GM10266 (cell line): Measurements from ENCODE around the gene KCNC2.

Experiments used
- DNase-seq: peaks from one replicate; pipeline ENCODE4 v3.0.0; 2012; ENCODE audit errors: extremely low spot score
- TF ChIP-seq, protein P1 (sequence below): IDR thresholded peaks from 2 replicates; pipeline ENCODE4 v1.5.1; 2012; ENCODE audit warnings: mild to moderate bottlenecking, low read depth; ENCODE audit not compliant: control insufficient read depth, insufficient read depth; ENCODE audit errors: missing control alignments

KCNC2 gene

DNA sequence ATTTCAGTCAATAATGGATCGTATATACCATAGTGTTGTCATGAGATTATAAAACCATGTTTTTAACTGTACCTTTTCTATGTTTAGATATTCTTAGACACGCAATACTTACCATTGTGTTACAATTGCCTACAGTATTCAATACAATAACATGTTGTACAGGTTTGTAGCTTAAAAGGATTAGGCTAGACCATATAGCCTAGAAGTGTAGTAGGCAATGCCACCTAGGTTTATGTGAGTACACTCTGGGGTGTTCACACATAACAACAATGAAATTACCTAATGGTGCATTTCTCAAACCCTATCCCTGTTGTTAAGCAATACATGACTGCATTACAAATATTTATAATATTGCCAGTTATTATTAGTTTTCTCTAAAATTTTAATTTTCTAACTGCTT, 144.2 kb downstream of the KCNC2 start:
- DNase-seq, result no peak
- TF ChIP-seq, protein P1, sequence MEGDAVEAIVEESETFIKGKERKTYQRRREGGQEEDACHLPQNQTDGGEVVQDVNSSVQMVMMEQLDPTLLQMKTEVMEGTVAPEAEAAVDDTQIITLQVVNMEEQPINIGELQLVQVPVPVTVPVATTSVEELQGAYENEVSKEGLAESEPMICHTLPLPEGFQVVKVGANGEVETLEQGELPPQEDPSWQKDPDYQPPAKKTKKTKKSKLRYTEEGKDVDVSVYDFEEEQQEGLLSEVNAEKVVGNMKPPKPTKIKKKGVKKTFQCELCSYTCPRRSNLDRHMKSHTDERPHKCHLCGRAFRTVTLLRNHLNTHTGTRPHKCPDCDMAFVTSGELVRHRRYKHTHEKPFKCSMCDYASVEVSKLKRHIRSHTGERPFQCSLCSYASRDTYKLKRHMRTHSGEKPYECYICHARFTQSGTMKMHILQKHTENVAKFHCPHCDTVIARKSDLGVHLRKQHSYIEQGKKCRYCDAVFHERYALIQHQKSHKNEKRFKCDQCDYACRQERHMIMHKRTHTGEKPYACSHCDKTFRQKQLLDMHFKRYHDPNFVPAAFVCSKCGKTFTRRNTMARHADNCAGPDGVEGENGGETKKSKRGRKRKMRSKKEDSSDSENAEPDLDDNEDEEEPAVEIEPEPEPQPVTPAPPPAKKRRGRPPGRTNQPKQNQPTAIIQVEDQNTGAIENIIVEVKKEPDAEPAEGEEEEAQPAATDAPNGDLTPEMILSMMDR, result no peak

DNA sequence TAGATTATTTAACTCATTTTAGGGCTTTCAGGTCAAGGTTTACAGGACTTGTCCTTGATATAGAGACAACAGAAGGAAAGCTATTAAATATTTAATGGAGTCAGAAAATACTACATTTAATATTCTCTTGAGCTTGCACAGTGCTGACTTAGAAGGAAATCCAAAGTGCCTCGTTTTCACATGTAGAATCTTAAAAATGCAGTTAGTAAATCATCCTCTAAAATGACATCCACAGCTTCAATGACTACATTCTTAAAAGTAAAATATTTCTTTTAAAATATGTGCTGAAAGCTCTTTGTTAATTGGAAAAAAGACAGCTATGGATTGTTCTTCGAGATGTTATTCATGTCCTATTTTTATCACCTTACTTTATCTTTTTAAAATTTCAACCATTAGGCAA, 146.9 kb downstream of the KCNC2 start:
- TF ChIP-seq, protein P1, result no peak
- DNase-seq, result no peak

DNA sequence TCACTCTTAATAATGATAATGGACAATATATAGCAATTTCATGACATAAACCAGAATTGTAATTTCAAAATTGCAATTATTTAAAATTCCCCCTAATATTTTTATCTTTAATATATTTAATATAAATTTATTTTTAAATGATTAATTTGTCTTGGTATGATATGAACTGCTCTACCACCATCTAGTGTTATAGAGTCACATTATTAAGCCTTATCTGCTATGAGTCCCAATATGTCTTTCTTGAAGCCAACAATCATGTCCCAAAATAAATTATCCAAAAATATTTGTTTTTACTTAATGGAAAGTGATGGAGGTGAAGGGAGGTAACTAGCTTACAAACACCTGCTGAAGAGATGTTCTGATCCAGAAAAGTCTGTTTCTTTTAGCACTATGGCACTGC, 151.4 kb downstream of the KCNC2 start:
- TF ChIP-seq, protein P1, result no peak
- DNase-seq, result no peak

DNA sequence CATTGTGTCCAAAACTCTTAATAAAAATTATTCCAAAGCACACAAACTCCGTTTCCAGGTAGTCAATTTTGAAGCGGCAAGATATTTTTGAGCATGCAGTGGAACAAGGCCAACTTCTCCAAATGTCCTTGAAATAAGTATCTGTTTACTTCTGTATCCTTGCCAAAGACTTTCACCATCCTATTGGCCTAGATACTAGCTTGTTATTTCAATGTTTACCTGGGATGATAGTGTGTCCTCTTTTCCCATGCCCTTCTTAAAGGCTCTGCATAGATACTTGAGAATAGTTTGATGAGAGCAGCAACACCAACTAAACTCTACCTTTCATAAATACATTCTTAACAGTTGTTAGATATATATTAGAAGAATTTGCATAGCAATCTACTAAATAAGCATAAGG, 160.9 kb downstream of the KCNC2 start:
- no peak for DNase-seq
- TF ChIP-seq, protein P1, result no peak

DNA sequence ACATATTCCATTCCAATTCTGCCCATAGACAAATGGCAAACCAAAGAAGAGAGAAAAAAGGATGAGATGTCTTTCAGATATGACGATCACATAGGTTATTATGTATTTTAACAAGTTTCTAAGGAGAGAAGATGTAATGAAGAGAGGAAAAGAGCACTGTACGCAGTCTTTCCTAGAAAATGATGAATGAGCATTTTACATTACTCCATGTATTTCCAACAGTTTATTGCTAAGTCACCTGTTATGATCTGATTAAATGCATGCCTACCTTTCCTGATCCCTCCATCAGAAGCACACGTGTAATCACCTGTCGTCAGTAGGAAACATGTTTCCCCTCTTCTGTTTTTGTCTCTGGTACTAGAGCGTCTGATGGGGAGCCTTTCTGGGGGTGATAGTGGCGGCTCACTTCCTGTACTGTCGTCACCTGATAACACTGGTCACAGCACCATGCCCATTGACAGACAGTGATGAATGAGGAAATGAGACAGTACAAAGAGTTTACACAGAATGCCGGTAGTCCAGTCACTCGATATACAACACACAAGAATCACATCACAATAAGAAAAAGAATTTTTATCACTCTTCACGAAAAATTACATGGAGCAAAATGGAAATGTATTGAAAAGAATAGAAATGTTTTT, 161.6 kb downstream of the KCNC2 start:
- TF ChIP-seq, protein P1, result no peak
- no peak for DNase-seq

DNA sequence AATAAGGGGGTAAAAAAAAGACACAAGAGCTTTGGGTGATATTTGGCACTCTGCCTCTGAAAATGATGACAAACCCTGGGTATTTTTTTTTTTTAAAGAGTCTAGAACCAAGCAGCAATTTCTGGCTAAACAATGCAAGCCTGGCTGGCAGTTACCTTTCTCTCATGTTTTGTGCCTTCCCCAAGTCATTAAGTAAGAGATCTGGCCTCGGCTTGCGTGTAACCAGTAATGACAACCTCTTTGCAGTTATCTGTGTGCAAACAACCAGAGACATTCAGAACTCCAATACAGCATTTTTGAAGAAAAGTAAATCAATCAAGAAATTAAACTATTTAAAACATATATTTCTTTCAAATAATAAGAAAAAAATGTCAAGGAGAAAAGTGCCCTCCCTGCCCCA, 167.5 kb downstream of the KCNC2 start:
- no peak for DNase-seq
- TF ChIP-seq, protein P1, result no peak

DNA sequence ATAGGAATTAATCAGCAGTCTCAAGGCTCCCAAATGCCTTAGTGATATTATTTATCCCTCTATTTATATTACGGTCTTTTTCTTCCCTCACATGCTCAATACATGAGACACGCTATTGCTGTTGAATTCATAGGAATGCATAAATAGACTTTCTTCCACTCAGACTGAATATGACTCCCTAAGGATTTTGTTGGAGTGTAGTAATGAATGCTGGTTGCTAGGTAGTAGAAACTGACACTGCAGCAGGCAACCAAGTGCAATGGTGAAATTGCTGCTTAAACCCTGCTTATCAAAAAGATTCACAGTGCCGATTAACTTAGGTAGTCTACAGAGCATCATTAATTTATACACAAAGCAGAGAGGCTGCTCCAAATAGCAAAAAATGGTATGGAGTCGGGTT, 168.2 kb downstream of the KCNC2 start:
- TF ChIP-seq, protein P1, result no peak
- DNase-seq, result no peak
